ENCODE data around the gene DCP1A. TPM values are rescaled to one million over a fixed set of nuclear protein-coding genes. Genes with fewer than 3 reads are reported as not detected.

The DCP1A gene
- total and polyA plus RNA-seq, 2 of the 13 experiments (the other 11 are each of a cell fraction or from before 2014, with no cell fraction given), result 14.2 to 41.2 TPM

GRCh38 chr3:53295410-53295809 is 51.9 kb downstream of the DCP1A start (continued):
- TF ChIP-seq MXD1 (CRISPR knock-in tag; IDR thresholded peaks at IDR 0.05) (no peak), RXRB (CRISPR knock-in tag; IDR thresholded peaks at IDR 0.05; ENCODE audit: borderline replicate concordance) (peak; percentile 22; the same call in 1 of the 2 replicates), KLF12 (CRISPR knock-in tag; IDR thresholded peaks at IDR 0.05; ENCODE audit: borderline replicate concordance) (no peak), KDM5B (CRISPR knock-in tag; IDR thresholded peaks at IDR 0.05; ENCODE audit: borderline replicate concordance) (no peak), MAFK (conservative IDR thresholded peaks at IDR 0.05 in 1 of 2, IDR thresholded peaks at IDR 0.05 in 1 of 2; ENCODE audit: low read length in 2 of 2) (no peak), ZBTB25 (CRISPR knock-in tag; IDR thresholded peaks at IDR 0.05) (no peak), EP300 (IDR thresholded peaks at IDR 0.05; ENCODE audit: low read depth in 2 of 2, low read length in 2 of 2) (no peak), EP300 (CRISPR knock-in tag; IDR thresholded peaks at IDR 0.05; ENCODE audit: borderline replicate concordance) (no peak), ZNF383 (CRISPR knock-in tag; IDR thresholded peaks at IDR 0.05; ENCODE audit: borderline replicate concordance) (no peak), RBAK (CRISPR knock-in tag; IDR thresholded peaks at IDR 0.05) (no peak), FOXK2 (IDR thresholded peaks at IDR 0.05) (no peak), SP1 (IDR thresholded peaks at IDR 0.05) (no peak), SP1 (CRISPR knock-in tag; IDR thresholded peaks at IDR 0.05) (no peak), SIX1 (CRISPR knock-in tag; IDR thresholded peaks at IDR 0.05; ENCODE audit: borderline replicate concordance) (no peak), ZBTB34 (CRISPR knock-in tag; IDR thresholded peaks at IDR 0.05) (no peak), STAT6 (CRISPR knock-in tag; IDR thresholded peaks at IDR 0.05; ENCODE audit: borderline replicate concordance) (no peak), ZSCAN21 (CRISPR knock-in tag; IDR thresholded peaks at IDR 0.05; ENCODE audit: borderline replicate concordance) (no peak), ATM (IDR thresholded peaks at IDR 0.05; ENCODE audit: borderline replicate concordance) (no peak), ATF4 (CRISPR knock-in tag; IDR thresholded peaks at IDR 0.05) (0 out of 4 replicates have a peak, but pooled peaks of 1 of the 2 experiments have one; percentile 47), NR2C2 (CRISPR knock-in tag; IDR thresholded peaks at IDR 0.05; ENCODE audit: borderline replicate concordance) (no peak), IKZF4 (CRISPR knock-in tag; IDR thresholded peaks at IDR 0.05; ENCODE audit: borderline replicate concordance, low read depth, not compliant biosample characterization) (no peak), SAP130 (CRISPR knock-in tag; IDR thresholded peaks at IDR 0.05; ENCODE audit: low read depth) (peak; percentile 30; the same call in 1 of the 2 replicates), TIGD3 (CRISPR knock-in tag; IDR thresholded peaks at IDR 0.05; ENCODE audit: borderline replicate concordance) (no peak)
